ENCODE results near the gene MKNK2. TPM values are rescaled to one million over a fixed set of nuclear protein-coding genes. Genes with fewer than 3 reads are reported as not detected.
"Not testable (repeated sequence)": the region's sequence is repeated elsewhere in the genome, so short reads cannot be mapped to it uniquely, and the experiment has no call there.

The MKNK2 gene
- total and polyA plus RNA-seq, 12 donors = 107 to 260 (median 144) TPM

- WGBS, 2 donors = 0% methylated on average over 38 to 56 of the region's 56 CpGs
- DNase-seq (peak; percentile 89 to 91), ATAC-seq (peak; percentile 59 to 78 (median 72))
- H3K27ac ChIP-seq = peak within 1 kb of the TSS; percentile 79 to 98 (median 93)
- intact Hi-C loops (cut with DNase I) = loop anchor here in 3 of 10 donors (1.0 to 5.0 kb wide), 3 partner anchors 55 to 80 kb away; partner anchors contain the start of gene AP3D1 (in 2 of the 3)
- H3K27me3 ChIP-seq = no peaks in the 10 kb centered on the region
- H3K4me3 ChIP-seq = peak within 1 kb of the TSS; percentile 50 to 95 (median 78)
- no peaks in the 10 kb centered on the region for H3K9me3 ChIP-seq
- peaks cover 13 to 61% (median 47%) of the 10 kb centered on the region in 9 donors for H3K4me1 ChIP-seq
- H3K36me3 ChIP-seq = peaks cover 0 to 35% (median 17%) of the 10 kb centered on the region in 9 donors
- TF ChIP-seq, protein P1, sequence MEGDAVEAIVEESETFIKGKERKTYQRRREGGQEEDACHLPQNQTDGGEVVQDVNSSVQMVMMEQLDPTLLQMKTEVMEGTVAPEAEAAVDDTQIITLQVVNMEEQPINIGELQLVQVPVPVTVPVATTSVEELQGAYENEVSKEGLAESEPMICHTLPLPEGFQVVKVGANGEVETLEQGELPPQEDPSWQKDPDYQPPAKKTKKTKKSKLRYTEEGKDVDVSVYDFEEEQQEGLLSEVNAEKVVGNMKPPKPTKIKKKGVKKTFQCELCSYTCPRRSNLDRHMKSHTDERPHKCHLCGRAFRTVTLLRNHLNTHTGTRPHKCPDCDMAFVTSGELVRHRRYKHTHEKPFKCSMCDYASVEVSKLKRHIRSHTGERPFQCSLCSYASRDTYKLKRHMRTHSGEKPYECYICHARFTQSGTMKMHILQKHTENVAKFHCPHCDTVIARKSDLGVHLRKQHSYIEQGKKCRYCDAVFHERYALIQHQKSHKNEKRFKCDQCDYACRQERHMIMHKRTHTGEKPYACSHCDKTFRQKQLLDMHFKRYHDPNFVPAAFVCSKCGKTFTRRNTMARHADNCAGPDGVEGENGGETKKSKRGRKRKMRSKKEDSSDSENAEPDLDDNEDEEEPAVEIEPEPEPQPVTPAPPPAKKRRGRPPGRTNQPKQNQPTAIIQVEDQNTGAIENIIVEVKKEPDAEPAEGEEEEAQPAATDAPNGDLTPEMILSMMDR (IDR thresholded peaks at IDR 0.05) = peak; percentile 7 to 76 (median 50)
Observed at GRCh38 chr19:2096034-2096479, 45.0 kb upstream of the MKNK2 start, which contains the start of gene MOB3A. Gene MOB3A, minus strand, starts transcription at chr19:2096326. Its CDS starts 17,766 bp downstream, at chr19:2078560.

GRCh38 chr19:2091926-2092525 is 41.0 kb upstream of the MKNK2 start:
- H3K9me3 ChIP-seq; intact Hi-C loops (cut with DNase I); DNase-seq; ATAC-seq; H3K4me3 ChIP-seq; H3K27me3 ChIP-seq: not testable (repeated sequence)
- H3K27ac ChIP-seq = peak overlapping the region in 7 of 10 donors; percentile 20 to 97 (median 66)
- peaks cover 0 to 15% (median 0%) of the 10 kb centered on the region in 9 donors for H3K36me3 ChIP-seq
- H3K4me1 ChIP-seq = peaks cover 10 to 90% (median 59%) of the 10 kb centered on the region in 9 donors
- 93 to 94% methylated on average over 13 of the region's 13 CpGs for WGBS, 2 donors

DNA sequence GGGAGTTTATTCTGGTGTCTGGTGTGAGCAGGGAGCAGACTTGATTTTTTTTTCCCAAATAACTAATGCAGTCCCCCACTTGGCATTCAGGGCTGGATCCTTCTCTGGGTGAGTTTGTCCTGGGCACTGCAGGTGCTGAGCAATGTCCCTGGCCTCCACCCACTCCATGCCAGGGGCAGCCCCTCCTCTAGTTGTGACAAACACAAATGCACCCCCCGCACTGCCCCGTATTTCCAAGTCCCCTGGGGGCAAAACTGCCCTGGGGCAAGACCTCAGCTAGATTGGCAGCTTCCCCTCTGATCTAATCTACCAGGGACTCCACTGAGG is 38.6 kb upstream of the MKNK2 start:
- intact Hi-C loops (cut with DNase I) = no loop called here
- WGBS, 2 donors = 73 to 74% methylated on average over 2 of the region's 2 CpGs
- H3K4me1 ChIP-seq = peaks cover 4 to 100% (median 54%) of the 10 kb centered on the region in 9 donors
- peak overlapping the region in 7 of 10 donors; percentile 2 to 97 (median 66) for H3K27ac ChIP-seq
- no peaks in the 10 kb centered on the region for H3K9me3 ChIP-seq
- TF ChIP-seq, protein P1 (IDR thresholded peaks at IDR 0.05) = no peak
- no peak for DNase-seq
- no peaks in the 10 kb centered on the region for H3K27me3 ChIP-seq
- H3K4me3 ChIP-seq = peak overlapping the region in 1 of 10 donors; percentile 34
- H3K36me3 ChIP-seq = peaks cover 0 to 20% (median 0%) of the 10 kb centered on the region in 9 donors
- no peak for ATAC-seq

GRCh38 chr19:2089001-2089711 is 38.1 kb upstream of the MKNK2 start:
- no peaks in the 10 kb centered on the region for H3K9me3 ChIP-seq

More at GRCh38 chr19:2089001-2089711, 38.1 kb upstream of the MKNK2 start:
- no peak for ATAC-seq
- WGBS, 2 donors = 79 to 80% methylated on average over 16 of the region's 16 CpGs
- TF ChIP-seq, protein P1 (IDR thresholded peaks at IDR 0.05) = no peak
- no peaks in the 10 kb centered on the region for H3K27me3 ChIP-seq
- H3K4me3 ChIP-seq = peak overlapping the region in 1 of 10 donors; percentile 34
- peak overlapping the region in 4 of 10 donors; percentile 66 to 97 (median 68) for H3K27ac ChIP-seq
- intact Hi-C loops (cut with DNase I) = no loop called here
- peaks cover 0 to 21% (median 0%) of the 10 kb centered on the region in 9 donors for H3K36me3 ChIP-seq
- H3K4me1 ChIP-seq = peaks cover 0 to 98% (median 48%) of the 10 kb centered on the region in 9 donors
- DNase-seq = no peak

All from heart right ventricle (tissue), 16 donors.